ENCODE data around the gene DYRK4.

Gene DYRK4

DNA sequence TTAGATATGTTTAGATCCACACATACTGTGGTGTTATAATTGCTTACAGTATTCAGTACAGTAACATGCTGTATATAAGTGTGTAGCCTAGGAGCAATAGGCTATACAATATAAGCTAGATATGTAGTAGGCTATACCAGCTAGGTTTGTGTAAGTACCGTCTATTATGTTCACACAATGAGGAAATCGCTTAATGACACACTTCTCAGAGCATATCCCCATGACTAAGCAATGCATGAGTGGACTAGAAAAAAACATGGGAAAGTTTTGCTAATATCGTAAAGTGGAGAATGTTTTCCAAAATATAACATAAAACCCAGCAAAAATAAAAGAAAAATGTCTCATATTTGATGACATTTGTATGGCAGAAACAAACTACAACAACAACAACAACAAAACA, 59.5 kb downstream of the DYRK4 start:
- no peak overlapping the region for H3K27ac ChIP-seq
- TF ChIP-seq, protein P1, sequence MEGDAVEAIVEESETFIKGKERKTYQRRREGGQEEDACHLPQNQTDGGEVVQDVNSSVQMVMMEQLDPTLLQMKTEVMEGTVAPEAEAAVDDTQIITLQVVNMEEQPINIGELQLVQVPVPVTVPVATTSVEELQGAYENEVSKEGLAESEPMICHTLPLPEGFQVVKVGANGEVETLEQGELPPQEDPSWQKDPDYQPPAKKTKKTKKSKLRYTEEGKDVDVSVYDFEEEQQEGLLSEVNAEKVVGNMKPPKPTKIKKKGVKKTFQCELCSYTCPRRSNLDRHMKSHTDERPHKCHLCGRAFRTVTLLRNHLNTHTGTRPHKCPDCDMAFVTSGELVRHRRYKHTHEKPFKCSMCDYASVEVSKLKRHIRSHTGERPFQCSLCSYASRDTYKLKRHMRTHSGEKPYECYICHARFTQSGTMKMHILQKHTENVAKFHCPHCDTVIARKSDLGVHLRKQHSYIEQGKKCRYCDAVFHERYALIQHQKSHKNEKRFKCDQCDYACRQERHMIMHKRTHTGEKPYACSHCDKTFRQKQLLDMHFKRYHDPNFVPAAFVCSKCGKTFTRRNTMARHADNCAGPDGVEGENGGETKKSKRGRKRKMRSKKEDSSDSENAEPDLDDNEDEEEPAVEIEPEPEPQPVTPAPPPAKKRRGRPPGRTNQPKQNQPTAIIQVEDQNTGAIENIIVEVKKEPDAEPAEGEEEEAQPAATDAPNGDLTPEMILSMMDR (conservative IDR thresholded peaks at IDR 0.05): no peak

GRCh38 chr12:4626543-4626942, 64.5 kb downstream of the DYRK4 start:
- H3K27ac ChIP-seq: no peak overlapping the region
- TF ChIP-seq, protein P1 (conservative IDR thresholded peaks at IDR 0.05): no peak

- TF ChIP-seq, protein P1 (conservative IDR thresholded peaks at IDR 0.05): no peak
- H3K27ac ChIP-seq: no peak overlapping the region
These were observed 66.4 kb downstream of the DYRK4 start for GRCh38 chr12:4628406-4628805.

- H3K27ac ChIP-seq: no peak overlapping the region
- TF ChIP-seq, protein P1 (conservative IDR thresholded peaks at IDR 0.05): no peak
These were observed 68.3 kb downstream of the DYRK4 start for GRCh38 chr12:4630262-4630661.

- TF ChIP-seq, protein P1 (conservative IDR thresholded peaks at IDR 0.05): no peak
- no peak overlapping the region for H3K27ac ChIP-seq
These were observed 81.7 kb downstream of the DYRK4 start for GRCh38 chr12:4643747-4644146.

DNA sequence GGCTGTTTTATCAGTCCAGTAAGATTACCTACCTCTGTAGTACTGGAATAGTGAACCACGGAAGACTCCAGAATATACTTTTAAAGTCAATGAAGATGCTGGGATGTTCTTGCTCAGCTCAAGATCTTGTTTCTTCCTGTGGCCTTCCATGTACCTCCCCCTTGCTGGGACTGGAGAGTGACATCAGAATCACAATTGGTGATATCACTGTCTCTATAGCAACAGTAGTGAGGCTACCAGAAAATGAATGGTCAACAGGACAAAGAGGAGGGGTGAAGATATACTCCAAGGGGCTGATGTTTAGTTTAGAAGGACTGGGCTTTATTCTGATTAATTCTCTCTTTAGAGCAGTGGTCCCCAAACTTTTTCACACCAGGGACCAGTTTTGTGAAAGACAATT, 83.0 kb downstream of the DYRK4 start:
- TF ChIP-seq, protein P1 (conservative IDR thresholded peaks at IDR 0.05): no peak
- H3K27ac ChIP-seq: no peak overlapping the region

DNA sequence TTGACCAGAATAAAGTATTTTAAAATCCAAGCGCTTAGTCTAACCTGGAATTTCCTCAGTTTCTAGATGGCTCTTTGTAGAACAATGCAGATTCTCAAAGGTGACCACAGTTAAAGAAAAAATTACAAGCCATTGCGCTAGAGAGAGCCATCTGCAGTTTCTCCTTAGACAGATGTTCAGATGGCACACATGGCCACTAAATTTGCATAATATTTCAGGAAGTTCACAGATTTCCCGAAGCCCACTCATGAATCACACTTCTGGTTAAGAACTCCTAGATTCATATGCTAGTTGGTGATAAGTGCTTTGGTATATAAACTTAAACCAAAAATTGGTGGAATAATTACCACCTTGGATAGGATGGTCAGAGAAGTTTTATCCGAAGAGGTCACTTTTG, 86.1 kb downstream of the DYRK4 start:
- peak overlapping the region; percentile 87 for H3K27ac ChIP-seq

More for the DNA sequence above, 86.1 kb downstream of the DYRK4 start:
- TF ChIP-seq, protein P1 (conservative IDR thresholded peaks at IDR 0.05): no peak
